Activated T-cell treated with anti-CD3 and anti-CD28 coated beads, Interleukin-2, amount 50 U/mL, for 72 hours (primary cell): ENCODE measurements around the gene PRRG1. TPM values are rescaled to one million over a fixed set of nuclear protein-coding genes. Genes with fewer than 3 reads are reported as not detected.
"Not testable (repeated sequence)": the region's sequence is repeated elsewhere in the genome, so short reads cannot be mapped to it uniquely, and the experiment has no call there.

Experiments
- ATAC-seq, 2 donors: fragments of 150-1000 bp; cut with Tn5 transposase; replicated peaks in 1 of 2; 2 replicates each; pipeline ENCODE4 v1.10.0; 2021; ENCODE audit warnings: moderate library complexity in 2 of 2, mild to moderate bottlenecking in 1 of 2
- DNase-seq, 2 donors: peaks; one replicate each; pipeline ENCODE4 v3.0.0; 2021 to 2022; ENCODE audit warnings: mixed read lengths in 1 of 2
- H3K27ac Mint-ChIP-seq: one replicate; pipeline ENCODE4 v1.8.0; 2022; ENCODE audit warnings: mild to moderate bottlenecking, moderate library complexity, mixed read lengths
- H3K27me3 Mint-ChIP-seq: one replicate; pipeline ENCODE4 v1.8.0; 2022; ENCODE audit warnings: low read depth, mixed read lengths
- H3K36me3 Mint-ChIP-seq, 2 donors: one replicate each; pipeline ENCODE4 v1.8.0; 2022; ENCODE audit warnings: mixed read lengths in 2 of 2, mild to moderate bottlenecking in 1 of 2; ENCODE audit not compliant: insufficient read depth in 2 of 2
- H3K4me1 Mint-ChIP-seq: one replicate; pipeline ENCODE4 v1.8.0; 2022; ENCODE audit warnings: low read depth, mixed read lengths
- H3K4me3 Mint-ChIP-seq, 2 donors: one replicate each; pipeline ENCODE4 v1.8.0; 2022; ENCODE audit warnings: mild to moderate bottlenecking in 2 of 2, mixed read lengths in 2 of 2, moderate library complexity in 2 of 2
- H3K9me3 Mint-ChIP-seq, 2 donors: one replicate each; pipeline ENCODE4 v1.8.0; 2022; ENCODE audit warnings: mixed read lengths in 2 of 2
- total RNA-seq, 2 donors: library from RNA; stranded (reverse); gene quantifications; one replicate each; pipeline ENCODE4 v1.2.3, GENCODE V29; 2022

The PRRG1 gene
- total RNA-seq, 2 donors from 2014 or later: not detected

DNA sequence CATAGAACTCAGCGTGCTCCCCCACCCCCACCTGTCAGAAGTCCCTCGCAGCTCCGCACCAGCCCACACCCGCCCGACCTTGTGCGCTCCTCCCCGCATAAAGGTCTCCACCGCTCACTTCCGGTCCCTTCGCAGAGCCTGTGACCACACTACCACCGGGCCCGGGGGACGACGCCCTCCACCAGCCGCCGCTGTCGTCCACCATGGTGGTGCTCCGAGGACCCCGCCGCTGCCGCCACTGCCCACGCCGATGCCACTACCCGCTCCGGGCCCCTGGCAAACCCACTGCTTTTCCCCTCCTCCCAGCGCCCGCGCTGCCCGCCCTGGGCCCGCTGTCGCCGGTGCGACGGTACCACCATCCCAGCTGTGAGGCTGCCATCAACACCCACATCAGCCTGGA is 142.5 kb downstream of the PRRG1 start:
- H3K36me3 Mint-ChIP-seq: no peaks in the 10 kb centered on the region
- H3K4me1 Mint-ChIP-seq: no peaks in the 10 kb centered on the region
- no peak overlapping the region for H3K27ac Mint-ChIP-seq
- no peak for DNase-seq
- no peak overlapping the region for H3K4me3 Mint-ChIP-seq
- no peak for ATAC-seq
- H3K9me3 Mint-ChIP-seq: no peaks in the 10 kb centered on the region
- peaks cover 22% of the 10 kb centered on the region for H3K27me3 Mint-ChIP-seq

DNA sequence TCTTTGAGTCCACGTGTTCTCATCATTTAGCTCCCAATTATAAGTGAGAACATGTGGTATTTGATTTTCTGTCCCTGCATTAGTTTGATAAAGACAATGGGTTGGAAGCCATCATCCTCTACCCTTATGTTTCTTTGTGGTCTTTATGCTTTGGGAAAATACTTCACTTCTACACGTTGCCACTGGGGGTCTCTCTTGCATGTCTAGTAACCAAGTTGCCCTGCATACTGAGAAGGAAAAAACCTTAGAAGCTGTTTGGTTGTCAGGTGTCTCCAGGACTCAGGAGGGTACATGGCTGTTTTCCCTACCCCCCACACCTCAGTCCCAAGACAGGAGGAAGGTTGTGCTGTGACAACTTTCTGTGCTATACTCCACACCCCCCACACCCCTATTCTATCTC is 146.6 kb downstream of the PRRG1 start:
- not testable (repeated sequence) for H3K36me3 Mint-ChIP-seq, H3K4me1 Mint-ChIP-seq

DNA sequence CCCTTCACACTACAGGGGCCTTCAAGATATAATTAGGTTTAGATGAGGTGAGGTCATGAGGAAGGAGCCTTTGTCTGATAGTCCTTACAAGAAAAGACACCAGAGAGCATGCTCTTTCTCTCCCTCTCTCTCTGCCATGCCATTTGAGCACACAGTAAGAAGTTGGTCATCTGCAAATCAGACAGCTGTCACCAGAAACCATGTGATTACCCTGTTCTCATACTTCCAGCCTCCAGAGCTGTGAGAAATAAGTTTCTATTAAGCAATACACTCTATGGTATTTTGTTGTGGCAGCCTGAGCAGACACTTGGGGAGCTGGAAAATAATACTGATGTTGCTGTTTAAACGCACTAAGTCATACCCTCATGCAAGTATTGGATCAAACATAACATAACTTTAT is 148.0 kb downstream of the PRRG1 start:
- H3K27ac Mint-ChIP-seq, H3K9me3 Mint-ChIP-seq, H3K4me1 Mint-ChIP-seq, ATAC-seq, H3K36me3 Mint-ChIP-seq, H3K4me3 Mint-ChIP-seq, DNase-seq: not testable (repeated sequence)
- peaks cover 24% of the 10 kb centered on the region for H3K27me3 Mint-ChIP-seq

More for the DNA sequence above, 146.6 kb downstream of the PRRG1 start:
- not testable (repeated sequence) for DNase-seq, H3K27ac Mint-ChIP-seq, H3K4me3 Mint-ChIP-seq, ATAC-seq, H3K9me3 Mint-ChIP-seq
- H3K27me3 Mint-ChIP-seq: peaks cover 24% of the 10 kb centered on the region

DNA sequence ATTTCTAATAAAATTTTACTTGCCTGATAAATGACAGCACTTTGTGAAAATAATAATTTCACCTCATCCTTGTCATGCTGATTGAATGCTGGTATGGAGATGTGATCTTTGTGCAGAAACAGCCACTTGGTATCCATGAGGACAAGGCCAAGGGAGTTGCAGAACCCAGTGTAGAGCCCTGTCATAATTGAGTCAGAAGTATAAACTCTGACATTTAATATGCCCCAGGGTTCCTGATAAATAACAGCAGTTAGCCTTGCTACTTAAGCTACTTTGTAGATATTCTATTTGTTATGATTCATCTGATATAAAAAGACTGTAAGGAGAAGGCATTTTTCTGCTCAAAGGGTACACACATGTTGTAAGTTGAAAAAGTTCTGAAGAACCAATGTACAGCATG is 149.2 kb downstream of the PRRG1 start:
- DNase-seq, ATAC-seq, H3K36me3 Mint-ChIP-seq, H3K9me3 Mint-ChIP-seq, H3K27ac Mint-ChIP-seq, H3K4me1 Mint-ChIP-seq, H3K4me3 Mint-ChIP-seq: not testable (repeated sequence)
- peaks cover 21% of the 10 kb centered on the region for H3K27me3 Mint-ChIP-seq

DNA sequence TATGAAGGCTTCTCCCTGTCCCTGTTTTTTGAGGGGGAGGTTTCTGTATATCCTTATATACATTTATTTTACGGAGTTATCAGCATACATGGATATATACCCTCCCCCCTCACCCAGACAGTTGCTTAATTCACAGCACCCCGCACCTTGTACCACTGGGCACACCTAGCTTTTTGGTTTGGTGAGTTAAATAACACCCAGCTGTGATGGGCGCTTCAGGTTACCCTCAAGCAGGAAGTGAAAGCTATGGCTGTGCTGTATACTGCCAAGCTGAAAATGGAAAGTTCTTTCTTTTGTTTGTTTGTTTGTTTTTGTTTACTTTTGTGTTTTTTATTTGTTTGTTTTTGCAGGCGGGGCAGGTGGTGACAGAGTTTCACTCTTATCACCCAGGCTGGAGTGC is 150.5 kb downstream of the PRRG1 start:
- not testable (repeated sequence) for H3K27ac Mint-ChIP-seq, H3K4me1 Mint-ChIP-seq, DNase-seq, H3K36me3 Mint-ChIP-seq, ATAC-seq, H3K4me3 Mint-ChIP-seq, H3K9me3 Mint-ChIP-seq
- H3K27me3 Mint-ChIP-seq: peaks cover 12% of the 10 kb centered on the region

DNA sequence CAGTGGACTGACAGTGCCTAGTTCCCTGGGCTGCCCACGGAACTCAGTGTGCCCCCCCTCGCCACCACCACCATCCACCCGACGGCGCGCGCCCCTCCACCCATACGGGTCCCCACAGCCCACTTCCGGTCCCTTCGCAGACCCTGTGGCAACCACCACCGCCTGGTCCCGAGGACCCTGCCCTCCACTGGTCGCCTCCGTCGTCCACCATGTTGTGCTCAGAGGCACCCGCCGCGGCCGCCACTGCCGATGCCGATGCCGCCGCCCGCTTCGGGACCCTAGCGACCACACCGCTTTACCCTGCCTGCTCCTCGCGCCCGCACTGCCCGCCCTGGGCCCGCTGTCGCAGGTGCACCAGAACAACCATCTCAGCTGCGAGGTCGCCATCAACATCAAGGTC is 155.8 kb downstream of the PRRG1 start:
- H3K9me3 Mint-ChIP-seq: peaks cover 0 to 2% of the 10 kb centered on the region in 2 donors
- no peak for DNase-seq
- peaks cover 12% of the 10 kb centered on the region for H3K27me3 Mint-ChIP-seq
- H3K4me3 Mint-ChIP-seq: no peak overlapping the region
- H3K27ac Mint-ChIP-seq: no peak overlapping the region
- no peak for ATAC-seq
- no peaks in the 10 kb centered on the region for H3K4me1 Mint-ChIP-seq
- H3K36me3 Mint-ChIP-seq: no peaks in the 10 kb centered on the region

Other genes with a start within 250 kb of the PRRG1 start
- under 1 TPM; 0.02 to 0.07 TPM for gene LANCL3, start 222.3 kb downstream of the PRRG1 start, total RNA-seq